ENCODE measurements around the gene CMTM1. TPM values are rescaled to one million over a fixed set of nuclear protein-coding genes. Genes with fewer than 3 reads are reported as not detected.

CMTM1 gene
- total and polyA plus RNA-seq, 2 experiments from 2014 or later = 1.4 to 1.9 TPM

DNA sequence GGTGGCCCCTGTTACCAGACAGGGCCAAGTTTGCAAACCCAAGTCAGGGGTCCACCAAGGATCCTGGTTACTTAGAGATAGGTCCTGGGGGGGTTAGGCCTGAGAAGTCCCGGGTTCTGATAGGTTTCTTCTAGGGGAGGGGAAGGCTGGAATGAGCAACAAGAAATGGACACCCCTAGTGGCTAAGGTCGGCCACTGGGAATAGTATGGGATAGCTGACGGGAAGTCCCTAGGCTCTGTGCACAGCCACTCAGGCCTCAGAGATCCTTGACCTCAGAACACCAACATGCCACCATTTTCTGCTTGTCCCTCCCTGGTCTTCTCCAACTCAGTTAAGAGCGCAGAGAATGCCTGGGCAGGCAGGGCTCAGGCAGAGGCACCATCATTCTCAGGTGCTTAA, 29.7 kb upstream of the CMTM1 start:
- no peak for TF ChIP-seq CREB1 (CRISPR knock-in tag; IDR thresholded peaks at IDR 0.05; ENCODE audit: low read depth)
- TF ChIP-seq, protein P1, sequence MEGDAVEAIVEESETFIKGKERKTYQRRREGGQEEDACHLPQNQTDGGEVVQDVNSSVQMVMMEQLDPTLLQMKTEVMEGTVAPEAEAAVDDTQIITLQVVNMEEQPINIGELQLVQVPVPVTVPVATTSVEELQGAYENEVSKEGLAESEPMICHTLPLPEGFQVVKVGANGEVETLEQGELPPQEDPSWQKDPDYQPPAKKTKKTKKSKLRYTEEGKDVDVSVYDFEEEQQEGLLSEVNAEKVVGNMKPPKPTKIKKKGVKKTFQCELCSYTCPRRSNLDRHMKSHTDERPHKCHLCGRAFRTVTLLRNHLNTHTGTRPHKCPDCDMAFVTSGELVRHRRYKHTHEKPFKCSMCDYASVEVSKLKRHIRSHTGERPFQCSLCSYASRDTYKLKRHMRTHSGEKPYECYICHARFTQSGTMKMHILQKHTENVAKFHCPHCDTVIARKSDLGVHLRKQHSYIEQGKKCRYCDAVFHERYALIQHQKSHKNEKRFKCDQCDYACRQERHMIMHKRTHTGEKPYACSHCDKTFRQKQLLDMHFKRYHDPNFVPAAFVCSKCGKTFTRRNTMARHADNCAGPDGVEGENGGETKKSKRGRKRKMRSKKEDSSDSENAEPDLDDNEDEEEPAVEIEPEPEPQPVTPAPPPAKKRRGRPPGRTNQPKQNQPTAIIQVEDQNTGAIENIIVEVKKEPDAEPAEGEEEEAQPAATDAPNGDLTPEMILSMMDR (conservative IDR thresholded peaks at IDR 0.05; ENCODE audit: low read depth in 2 of 2) = peak in 1 of 2 experiments; percentile 12; a peak in 2 of 4 replicates
- Mint-ChIP-seq H3K4me1 (peaks cover under 1% of the 10 kb centered on the region), H3K36me3 (ENCODE audit: low read depth) (no peaks in the 10 kb centered on the region; the same call in 1 of the 3 replicates), H3K4me3 (no peak overlapping the region), H3K27me3 (ENCODE audit: insufficient read depth, low read depth, poor library complexity) (no peaks in the 10 kb centered on the region), H3K9me3 (no peaks in the 10 kb centered on the region), H3K27ac (no peak overlapping the region)
- H3K9me2 ChIP-seq (ENCODE audit: insufficient read depth) = no peaks in the 10 kb centered on the region
- no peak overlapping the region for H3K27ac ChIP-seq (ENCODE audit: low read depth)
- DNase-seq (ENCODE audit: low spot score) (peak; percentile 25), ATAC-seq (peak; percentile 78)
- H3K79me2 ChIP-seq (replicated peaks; ENCODE audit: insufficient read depth) = no peaks in the 10 kb centered on the region
- no peak overlapping the region for H2AFZ ChIP-seq
- H3K4me3 ChIP-seq = no peak overlapping the region
- H3K4me2 ChIP-seq = no peak overlapping the region
- no peaks in the 10 kb centered on the region for H3F3A ChIP-seq (replicated peaks; ENCODE audit: low read depth)
- H4K20me1 ChIP-seq (replicated peaks; ENCODE audit: insufficient read depth) = no peaks in the 10 kb centered on the region
- peaks cover 5% of the 10 kb centered on the region for H3K4me1 ChIP-seq (ENCODE audit: insufficient read depth)
- no peaks in the 10 kb centered on the region for H3K36me3 ChIP-seq (ENCODE audit: insufficient read depth)
- no peaks in the 10 kb centered on the region for H3K27me3 ChIP-seq (ENCODE audit: insufficient read depth)

DNA sequence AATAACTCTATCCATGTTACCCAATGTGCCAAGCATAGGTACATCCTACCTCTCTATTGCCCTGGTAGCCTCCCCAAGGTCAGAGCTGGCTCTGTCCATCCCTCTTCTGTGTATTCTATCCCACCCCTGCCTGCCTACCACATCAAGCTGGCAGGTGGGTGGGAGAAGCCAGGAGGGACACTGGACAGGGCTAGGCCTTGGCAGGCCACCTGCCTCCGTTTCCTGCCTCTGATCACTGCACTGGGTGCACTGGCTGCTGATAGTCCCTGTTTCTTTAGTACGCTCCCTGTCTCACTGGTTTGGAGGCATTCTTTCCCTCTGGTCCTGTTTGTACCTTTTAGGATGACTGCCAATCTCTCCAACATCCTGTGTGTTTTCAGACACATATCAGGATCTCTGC, 29.0 kb upstream of the CMTM1 start:
- Histone ChIP-seq H3K9me2 (ENCODE audit: insufficient read depth) (no peaks in the 10 kb centered on the region), H3F3A (replicated peaks; ENCODE audit: low read depth) (no peaks in the 10 kb centered on the region), H2AFZ (no peak overlapping the region), H3K4me2 (no peak overlapping the region), H3K4me3 (no peak overlapping the region), H3K4me1 (ENCODE audit: insufficient read depth) (peaks cover 13% of the 10 kb centered on the region), H3K36me3 (ENCODE audit: insufficient read depth) (no peaks in the 10 kb centered on the region), H3K79me2 (replicated peaks; ENCODE audit: insufficient read depth) (no peaks in the 10 kb centered on the region), H4K20me1 (replicated peaks; ENCODE audit: insufficient read depth) (no peaks in the 10 kb centered on the region), H3K27ac (ENCODE audit: low read depth) (no peak overlapping the region), H3K27me3 (ENCODE audit: insufficient read depth) (no peaks in the 10 kb centered on the region)
- peaks cover 8% of the 10 kb centered on the region for H3K4me1 Mint-ChIP-seq
- no peaks in the 10 kb centered on the region for H3K9me3 Mint-ChIP-seq
- DNase-seq (ENCODE audit: low spot score) (no peak), ATAC-seq (no peak)
- no peak overlapping the region for H3K4me3 Mint-ChIP-seq
- no peak overlapping the region for H3K27ac Mint-ChIP-seq
- TF ChIP-seq CREB1 (CRISPR knock-in tag; IDR thresholded peaks at IDR 0.05; ENCODE audit: low read depth) (no peak), EZH2phosphoT487 (IDR thresholded peaks at IDR 0.05; ENCODE audit: unreplicated experiment) (no peak), EZH2 (IDR thresholded peaks at IDR 0.05; ENCODE audit: low read depth, unreplicated experiment) (no peak), NANOG (IDR thresholded peaks at IDR 0.05; ENCODE audit: borderline replicate concordance) (no peak), ZNF114 (CRISPR knock-in tag; IDR thresholded peaks at IDR 0.05) (no peak), STAT1 (IDR thresholded peaks at IDR 0.05; ENCODE audit: unreplicated experiment) (no peak), ZNF331 (CRISPR knock-in tag; IDR thresholded peaks at IDR 0.05; ENCODE audit: low read depth) (no peak), POLR2AphosphoS5 (IDR thresholded peaks at IDR 0.05; ENCODE audit: low read depth) (no peak)
- TF ChIP-seq, protein P2, sequence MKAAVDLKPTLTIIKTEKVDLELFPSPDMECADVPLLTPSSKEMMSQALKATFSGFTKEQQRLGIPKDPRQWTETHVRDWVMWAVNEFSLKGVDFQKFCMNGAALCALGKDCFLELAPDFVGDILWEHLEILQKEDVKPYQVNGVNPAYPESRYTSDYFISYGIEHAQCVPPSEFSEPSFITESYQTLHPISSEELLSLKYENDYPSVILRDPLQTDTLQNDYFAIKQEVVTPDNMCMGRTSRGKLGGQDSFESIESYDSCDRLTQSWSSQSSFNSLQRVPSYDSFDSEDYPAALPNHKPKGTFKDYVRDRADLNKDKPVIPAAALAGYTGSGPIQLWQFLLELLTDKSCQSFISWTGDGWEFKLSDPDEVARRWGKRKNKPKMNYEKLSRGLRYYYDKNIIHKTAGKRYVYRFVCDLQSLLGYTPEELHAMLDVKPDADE (IDR thresholded peaks at IDR 0.05) = no peak
- TF ChIP-seq, protein P3, sequence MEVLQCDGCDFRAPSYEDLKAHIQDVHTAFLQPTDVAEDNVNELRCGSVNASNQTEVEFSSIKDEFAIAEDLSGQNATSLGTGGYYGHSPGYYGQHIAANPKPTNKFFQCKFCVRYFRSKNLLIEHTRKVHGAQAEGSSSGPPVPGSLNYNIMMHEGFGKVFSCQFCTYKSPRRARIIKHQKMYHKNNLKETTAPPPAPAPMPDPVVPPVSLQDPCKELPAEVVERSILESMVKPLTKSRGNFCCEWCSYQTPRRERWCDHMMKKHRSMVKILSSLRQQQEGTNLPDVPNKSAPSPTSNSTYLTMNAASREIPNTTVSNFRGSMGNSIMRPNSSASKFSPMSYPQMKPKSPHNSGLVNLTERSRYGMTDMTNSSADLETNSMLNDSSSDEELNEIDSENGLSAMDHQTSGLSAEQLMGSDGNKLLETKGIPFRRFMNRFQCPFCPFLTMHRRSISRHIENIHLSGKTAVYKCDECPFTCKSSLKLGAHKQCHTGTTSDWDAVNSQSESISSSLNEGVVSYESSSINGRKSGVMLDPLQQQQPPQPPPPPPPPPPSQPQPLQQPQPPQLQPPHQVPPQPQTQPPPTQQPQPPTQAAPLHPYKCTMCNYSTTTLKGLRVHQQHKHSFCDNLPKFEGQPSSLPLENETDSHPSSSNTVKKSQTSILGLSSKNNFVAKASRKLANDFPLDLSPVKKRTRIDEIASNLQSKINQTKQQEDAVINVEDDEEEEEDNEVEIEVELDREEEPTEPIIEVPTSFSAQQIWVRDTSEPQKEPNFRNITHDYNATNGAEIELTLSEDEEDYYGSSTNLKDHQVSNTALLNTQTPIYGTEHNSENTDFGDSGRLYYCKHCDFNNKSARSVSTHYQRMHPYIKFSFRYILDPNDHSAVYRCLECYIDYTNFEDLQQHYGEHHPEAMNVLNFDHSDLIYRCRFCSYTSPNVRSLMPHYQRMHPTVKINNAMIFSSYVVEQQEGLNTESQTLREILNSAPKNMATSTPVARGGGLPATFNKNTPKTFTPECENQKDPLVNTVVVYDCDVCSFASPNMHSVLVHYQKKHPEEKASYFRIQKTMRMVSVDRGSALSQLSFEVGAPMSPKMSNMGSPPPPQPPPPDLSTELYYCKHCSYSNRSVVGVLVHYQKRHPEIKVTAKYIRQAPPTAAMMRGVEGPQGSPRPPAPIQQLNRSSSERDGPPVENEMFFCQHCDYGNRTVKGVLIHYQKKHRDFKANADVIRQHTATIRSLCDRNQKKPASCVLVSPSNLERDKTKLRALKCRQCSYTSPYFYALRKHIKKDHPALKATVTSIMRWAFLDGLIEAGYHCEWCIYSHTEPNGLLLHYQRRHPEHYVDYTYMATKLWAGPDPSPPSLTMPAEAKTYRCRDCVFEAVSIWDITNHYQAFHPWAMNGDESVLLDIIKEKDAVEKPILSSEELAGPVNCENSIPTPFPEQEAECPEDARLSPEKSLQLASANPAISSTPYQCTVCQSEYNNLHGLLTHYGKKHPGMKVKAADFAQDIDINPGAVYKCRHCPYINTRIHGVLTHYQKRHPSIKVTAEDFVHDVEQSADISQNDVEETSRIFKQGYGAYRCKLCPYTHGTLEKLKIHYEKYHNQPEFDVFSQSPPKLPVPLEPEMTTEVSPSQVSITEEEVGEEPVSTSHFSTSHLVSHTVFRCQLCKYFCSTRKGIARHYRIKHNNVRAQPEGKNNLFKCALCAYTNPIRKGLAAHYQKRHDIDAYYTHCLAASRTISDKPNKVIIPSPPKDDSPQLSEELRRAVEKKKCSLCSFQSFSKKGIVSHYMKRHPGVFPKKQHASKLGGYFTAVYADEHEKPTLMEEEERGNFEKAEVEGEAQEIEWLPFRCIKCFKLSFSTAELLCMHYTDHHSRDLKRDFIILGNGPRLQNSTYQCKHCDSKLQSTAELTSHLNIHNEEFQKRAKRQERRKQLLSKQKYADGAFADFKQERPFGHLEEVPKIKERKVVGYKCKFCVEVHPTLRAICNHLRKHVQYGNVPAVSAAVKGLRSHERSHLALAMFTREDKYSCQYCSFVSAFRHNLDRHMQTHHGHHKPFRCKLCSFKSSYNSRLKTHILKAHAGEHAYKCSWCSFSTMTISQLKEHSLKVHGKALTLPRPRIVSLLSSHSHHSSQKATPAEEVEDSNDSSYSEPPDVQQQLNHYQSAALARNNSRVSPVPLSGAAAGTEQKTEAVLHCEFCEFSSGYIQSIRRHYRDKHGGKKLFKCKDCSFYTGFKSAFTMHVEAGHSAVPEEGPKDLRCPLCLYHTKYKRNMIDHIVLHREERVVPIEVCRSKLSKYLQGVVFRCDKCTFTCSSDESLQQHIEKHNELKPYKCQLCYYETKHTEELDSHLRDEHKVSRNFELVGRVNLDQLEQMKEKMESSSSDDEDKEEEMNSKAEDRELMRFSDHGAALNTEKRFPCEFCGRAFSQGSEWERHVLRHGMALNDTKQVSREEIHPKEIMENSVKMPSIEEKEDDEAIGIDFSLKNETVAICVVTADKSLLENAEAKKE (CRISPR knock-in tag; IDR thresholded peaks at IDR 0.05) = no peak
- TF ChIP-seq, protein P1 (conservative IDR thresholded peaks at IDR 0.05; ENCODE audit: low read depth in 2 of 2) = no peak
- no peaks in the 10 kb centered on the region for H3K27me3 Mint-ChIP-seq (ENCODE audit: insufficient read depth, low read depth, poor library complexity)
- no peaks in the 10 kb centered on the region; the same call in 1 of the 3 replicates for H3K36me3 Mint-ChIP-seq (ENCODE audit: low read depth)
